Measurements from ENCODE around the gene TMPRSS3.
A peak's percentile ranks its signal among the peaks of the same experiment; 100 is the strongest.

The TMPRSS3 gene

DNA sequence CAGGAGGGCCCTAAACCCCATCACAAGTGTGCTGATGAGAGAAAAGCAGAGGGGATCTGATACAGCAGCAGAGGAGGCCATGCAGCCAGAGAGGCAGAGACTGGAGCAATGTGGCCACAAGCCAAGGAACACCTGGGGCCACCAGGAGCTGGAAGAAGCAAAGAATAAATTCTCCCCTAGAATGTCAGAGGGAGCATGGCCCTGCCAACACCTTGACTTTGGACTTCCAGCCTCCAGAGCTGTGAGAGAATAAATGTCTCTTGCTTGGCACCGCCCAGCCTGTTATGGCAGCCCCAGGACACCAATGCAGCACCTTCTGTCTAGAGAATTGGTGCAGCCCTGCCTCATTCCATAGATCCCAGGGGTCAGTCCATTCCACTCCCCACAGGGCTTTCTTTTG lies 33.2 kb upstream of the TMPRSS3 start:
- no peak for DNase-seq

DNA sequence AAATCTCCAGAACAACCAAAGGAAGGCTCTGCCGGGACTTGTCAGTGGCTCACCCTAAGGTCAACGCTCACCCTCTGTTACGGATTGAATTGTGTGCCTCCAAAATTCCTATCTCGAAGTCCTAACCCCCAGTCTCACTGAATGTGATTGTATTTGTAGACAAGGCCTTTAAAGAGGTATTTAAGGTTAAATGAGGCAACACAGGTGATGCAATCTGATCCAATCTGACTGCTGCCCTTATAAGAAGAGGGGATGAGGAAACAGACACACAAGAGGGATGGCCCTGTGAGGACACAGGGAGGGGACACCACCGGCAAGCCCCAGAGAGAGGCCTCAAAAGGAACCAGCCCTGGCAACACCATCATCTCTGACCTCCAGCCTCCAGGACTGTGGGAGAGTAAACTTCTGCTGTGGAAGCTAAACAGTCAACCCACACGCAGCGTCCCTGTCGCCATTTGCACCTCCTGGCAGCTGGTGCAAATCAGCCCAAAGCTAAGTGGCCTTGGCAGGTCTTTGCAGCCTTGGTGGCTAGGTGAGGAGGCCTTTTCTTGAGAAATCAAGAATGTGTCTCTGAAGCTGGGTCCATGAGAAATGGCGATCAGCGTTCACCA lies 32.1 kb upstream of the TMPRSS3 start:
- no peak for DNase-seq

DNA sequence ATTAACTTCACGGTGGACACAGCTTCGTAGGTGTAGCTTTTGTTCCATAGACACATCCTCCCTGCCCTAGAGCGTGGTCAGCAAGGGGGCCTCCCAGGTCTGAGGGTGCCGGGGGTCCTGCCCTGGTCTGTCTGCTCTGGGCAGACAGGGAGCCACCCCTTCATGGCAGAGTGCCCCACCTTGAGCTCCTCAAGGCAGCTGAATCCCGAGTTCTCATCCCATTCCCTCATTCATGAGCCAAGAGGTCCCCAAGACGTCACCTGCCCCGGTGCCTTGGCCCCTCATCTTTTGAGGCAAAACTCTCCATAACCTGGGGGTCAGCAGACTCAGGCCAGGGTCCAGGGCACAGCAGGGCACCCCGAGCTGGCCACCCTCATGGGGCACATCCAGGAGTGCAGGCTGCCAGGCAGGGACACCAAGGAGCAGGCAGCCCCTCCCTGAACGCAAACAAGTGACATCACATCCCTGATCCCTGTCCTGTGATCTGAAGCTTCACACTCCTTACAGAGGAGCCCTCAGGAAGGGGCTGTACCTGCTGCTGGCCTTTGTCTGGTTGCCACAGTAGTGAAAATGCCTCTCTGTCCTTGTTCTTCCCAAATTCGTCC lies 31.1 kb upstream of the TMPRSS3 start:
- DNase-seq: no peak

GRCh38 chr21:42426424-42426823 lies 30.6 kb upstream of the TMPRSS3 start:
- DNase-seq: no peak

GRCh38 chr21:42425591-42425990 lies 29.7 kb upstream of the TMPRSS3 start:
- DNase-seq: no peak

DNA sequence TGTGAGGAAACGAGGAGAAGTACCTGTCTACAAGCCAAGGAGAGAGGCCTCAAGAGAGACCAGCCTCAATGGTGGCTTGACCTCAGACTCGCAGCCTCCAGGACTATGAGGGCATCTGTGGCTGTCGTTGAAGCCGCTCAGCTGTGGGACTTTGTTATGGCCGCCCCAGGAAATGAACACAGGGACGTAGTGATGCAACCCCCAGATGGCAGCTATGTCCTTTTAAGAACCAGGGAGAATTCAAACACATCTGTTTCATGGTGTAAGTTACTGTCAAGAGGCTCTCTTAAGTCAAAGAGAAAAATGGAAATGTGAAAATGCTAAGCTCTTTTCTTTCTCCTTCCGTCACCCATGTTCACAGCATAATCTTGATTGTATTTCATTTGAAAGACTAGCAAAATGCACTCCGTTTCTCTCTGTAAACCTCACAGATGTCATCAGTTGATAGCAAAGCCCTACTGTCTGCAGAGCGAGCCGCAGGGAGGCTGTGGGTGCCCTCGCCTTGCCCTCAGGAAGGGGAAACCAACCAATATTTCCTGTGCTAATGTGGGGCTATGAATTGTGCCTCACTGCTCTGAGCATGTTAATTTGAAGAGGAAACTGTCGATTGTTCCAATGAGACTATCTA lies 29.2 kb upstream of the TMPRSS3 start:
- DNase-seq: no peak

- DNase-seq: no peak
These were observed 27.8 kb upstream of the TMPRSS3 start for GRCh38 chr21:42423685-42424084.

DNA sequence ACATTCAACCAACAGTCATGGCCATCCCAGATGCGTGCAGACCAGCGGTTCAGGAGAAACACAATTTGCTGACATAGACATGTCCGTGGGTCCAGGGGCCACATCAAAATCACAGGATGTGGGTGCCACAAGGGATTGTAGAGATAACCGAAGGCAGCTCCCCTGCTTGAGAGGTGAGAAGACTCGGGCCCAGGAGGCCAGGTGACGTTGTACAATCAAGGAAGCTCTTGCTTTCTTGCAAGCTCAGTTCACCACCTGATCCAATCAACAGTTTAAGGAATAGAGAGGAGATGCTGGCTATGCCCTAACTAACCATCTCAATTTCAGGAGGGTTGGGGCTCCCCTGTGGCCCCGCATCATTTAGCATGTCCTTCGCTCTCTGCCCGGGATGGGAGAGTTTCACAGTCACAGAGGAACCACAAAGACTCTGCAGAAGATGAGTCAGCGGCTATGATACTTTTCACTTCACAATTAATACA lies 27.4 kb upstream of the TMPRSS3 start:
- DNase-seq: no peak

GRCh38 chr21:42421018-42421793 lies 25.4 kb upstream of the TMPRSS3 start:
- DNase-seq: no peak

GRCh38 chr21:42419845-42420244 lies 24.0 kb upstream of the TMPRSS3 start:
- DNase-seq: no peak

GRCh38 chr21:42418886-42419285 lies 23.0 kb upstream of the TMPRSS3 start:
- no peak for DNase-seq

DNA sequence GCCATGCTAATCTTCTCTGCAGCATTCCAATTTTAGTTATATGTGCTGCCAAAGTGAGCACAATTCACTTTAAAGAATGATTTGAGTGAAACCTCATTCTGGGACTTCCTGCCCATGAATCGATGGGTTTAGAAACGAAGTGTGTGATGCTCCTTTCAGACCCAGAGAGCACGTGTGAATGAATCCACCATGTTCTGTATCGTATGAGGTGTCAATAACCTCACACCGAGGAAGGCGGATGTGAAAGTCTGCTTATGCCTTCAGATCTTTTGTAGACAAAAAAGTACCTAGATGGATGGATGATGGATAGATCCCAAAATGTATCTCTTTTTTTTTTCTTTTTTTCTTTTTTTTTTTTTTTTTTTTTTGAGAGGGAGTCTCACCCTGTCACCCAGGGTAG lies 21.7 kb upstream of the TMPRSS3 start:
- no peak for DNase-seq

- peak in 1 of 51 donors; percentile 21 for DNase-seq
These were observed 19.3 kb upstream of the TMPRSS3 start for GRCh38 chr21:42414928-42415769.

- no peak for DNase-seq
These were observed 18.7 kb upstream of the TMPRSS3 start for GRCh38 chr21:42414553-42414927.

GRCh38 chr21:42414066-42414465 lies 18.2 kb upstream of the TMPRSS3 start:
- no peak for DNase-seq

DNA sequence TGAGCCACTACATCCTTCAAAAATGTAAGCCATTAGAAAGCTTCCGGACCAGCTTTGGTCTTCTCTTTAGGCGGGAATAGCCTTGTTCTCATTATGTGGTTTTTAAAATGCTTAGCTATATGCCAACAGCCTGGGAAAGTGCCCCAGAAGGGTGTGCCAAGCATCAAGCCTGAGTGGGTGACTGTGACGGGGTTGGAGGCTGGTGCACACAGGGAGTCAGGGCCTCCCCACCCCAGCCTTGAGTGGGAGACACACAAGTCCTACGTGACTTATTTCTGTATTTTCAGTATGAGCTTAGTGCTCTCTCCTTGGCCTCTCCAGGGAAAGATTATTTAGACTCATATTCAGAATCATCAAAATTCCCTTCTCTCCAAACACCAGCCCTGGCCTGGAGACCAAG lies 17.6 kb upstream of the TMPRSS3 start:
- no peak for DNase-seq

DNA sequence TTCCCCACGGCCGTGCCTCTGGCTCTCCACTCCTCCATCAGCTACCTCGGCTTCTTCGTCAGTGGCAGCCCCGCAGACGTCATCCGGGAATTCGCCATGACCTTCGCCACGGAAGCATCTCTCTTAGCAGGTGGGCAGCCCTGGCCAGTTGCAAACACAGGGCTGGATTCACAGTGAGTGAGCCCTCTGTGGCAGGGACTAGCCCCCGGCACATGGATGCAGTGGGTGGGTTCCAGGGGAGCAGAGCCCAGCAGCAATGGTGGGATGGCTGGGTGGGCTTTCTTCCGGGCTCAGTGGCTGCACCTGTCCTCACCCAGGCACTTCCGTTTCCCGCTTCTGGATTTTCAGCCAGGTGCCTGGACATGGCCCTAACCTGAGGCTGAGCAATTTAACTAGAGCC lies 17.2 kb upstream of the TMPRSS3 start:
- DNase-seq: no peak

DNA sequence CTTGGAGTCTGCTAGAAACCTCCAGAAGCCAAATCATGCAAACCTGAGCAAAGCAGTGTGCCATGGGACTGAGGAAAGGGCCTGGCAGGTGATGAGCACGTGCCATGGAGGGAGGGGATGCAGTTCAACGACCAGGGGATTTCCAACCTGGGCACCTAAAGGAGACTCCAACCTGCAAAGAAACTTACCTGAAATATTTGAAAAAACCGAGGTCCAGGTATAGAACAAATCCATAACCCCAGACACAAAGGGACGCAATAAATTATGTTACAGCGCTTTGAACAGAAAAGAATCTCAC lies 16.7 kb upstream of the TMPRSS3 start:
- no peak for DNase-seq

DNA sequence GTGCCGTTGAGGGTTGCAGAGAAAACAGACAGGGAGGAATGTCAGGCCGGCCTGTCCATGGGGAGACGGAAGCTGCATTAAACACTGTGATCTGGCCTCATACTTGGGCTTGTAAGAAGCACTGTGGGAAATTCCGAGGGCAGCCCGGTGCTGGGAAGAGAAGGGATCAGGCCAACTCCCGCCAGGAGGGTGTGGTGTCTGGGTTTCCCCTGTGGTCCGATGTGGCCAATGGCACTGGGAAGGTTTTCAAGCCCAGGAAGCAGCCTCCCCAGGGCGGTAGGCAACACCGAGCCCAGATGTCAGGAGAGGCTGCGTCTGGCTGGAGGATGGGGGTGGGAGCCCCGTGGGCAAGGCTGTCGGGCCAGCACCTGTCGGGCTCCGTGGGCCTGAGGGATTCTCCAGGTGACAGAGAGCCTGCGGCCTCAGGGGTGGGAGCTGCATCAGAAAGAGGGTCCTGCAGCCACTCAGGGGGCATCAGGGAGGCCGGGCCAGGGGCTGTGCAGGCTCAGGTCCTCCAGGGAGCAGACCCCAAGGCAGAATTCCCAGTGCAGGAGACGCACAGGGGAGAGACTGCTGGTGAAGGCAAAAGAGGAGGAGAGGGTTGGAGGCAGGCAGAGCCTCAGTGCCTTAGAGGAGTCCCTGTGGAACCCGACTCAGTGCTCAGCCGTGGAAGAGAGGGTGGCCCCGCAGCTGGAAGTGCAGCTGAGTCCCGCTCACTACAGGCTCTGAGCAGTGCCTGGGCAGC lies 16.2 kb upstream of the TMPRSS3 start:
- DNase-seq: no peak

DNA sequence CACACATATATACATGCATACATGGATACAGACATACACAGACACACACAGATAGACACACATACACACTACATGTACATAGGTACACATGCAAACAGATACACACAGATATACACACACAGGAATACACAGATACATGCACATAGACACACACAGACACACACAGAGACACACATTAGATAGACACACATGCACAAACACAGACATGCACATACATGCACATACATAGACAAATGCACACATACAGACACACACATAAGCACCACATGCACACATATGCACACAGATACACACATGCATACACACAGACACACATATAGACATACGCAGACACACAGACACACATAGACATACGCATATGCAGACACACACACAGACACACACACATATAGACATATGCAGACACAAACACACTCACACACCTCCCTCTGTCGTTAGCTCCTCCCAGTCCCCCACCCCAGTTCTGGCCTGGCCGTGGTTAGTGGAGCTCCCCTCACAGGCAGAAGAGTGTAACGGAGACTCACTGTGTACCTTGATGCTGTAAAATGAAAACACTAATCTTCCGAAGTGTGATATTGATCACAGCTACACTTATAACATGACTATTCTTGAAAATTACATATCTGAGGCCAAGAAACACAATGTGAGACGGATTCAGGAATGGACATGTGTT lies 15.5 kb upstream of the TMPRSS3 start:
- DNase-seq: no peak

All from hypothalamus (tissue), 51 donors.